MM.1S (cell line): Measurements from ENCODE around the gene TMEM108.

Experiments used
- DNase-seq: peaks from one replicate; pipeline ENCODE4 v3.0.0-alpha.2; 2015
- H2AFZ ChIP-seq: fragments of 300-600 bp; sonication (generic); 2 replicates; pipeline ENCODE4 v1.6.0; 2016; ENCODE audit warnings: antibody characterized with exemption, low read length
- H3F3A ChIP-seq: fragments of 300-600 bp; sonication (generic); 2 replicates; pipeline ENCODE4 v1.6.1; 2016; ENCODE audit warnings: mild to moderate bottlenecking, antibody characterized with exemption, low read length, moderate library complexity, mixed read lengths; ENCODE audit not compliant: insufficient read depth
- H3K27ac ChIP-seq: fragments of 300-600 bp; sonication (generic); 2 replicates; pipeline ENCODE4 v1.5.1; 2016; ENCODE audit warnings: mild to moderate bottlenecking, low read length
- H3K27me3 ChIP-seq: fragments of 300-600 bp; sonication (generic); replicated peaks from 2 replicates; pipeline ENCODE4 v1.6.0; 2016; ENCODE audit warnings: low read length; ENCODE audit not compliant: insufficient read depth
- H3K36me3 ChIP-seq: fragments of 300-600 bp; sonication (generic); replicated peaks from 2 replicates; pipeline ENCODE4 v1.6.1; 2016; ENCODE audit warnings: mild to moderate bottlenecking, low read length, mixed read lengths; ENCODE audit not compliant: insufficient read depth
- H3K4me1 ChIP-seq: fragments of 300-600 bp; sonication (generic); 2 replicates; pipeline ENCODE4 v1.6.1; 2016; ENCODE audit warnings: low read length, mixed read lengths
- H3K4me2 ChIP-seq: fragments of 300-600 bp; sonication (generic); 2 replicates; pipeline ENCODE4 v1.6.0; 2016; ENCODE audit warnings: low read depth, low read length
- H3K4me3 ChIP-seq: fragments of 300-600 bp; sonication (generic); 2 replicates; pipeline ENCODE4 v1.5.1; 2016; ENCODE audit warnings: low read length, mixed read lengths
- H3K79me2 ChIP-seq: fragments of 300-600 bp; sonication (generic); 2 replicates; pipeline ENCODE4 v1.6.1; 2016; ENCODE audit warnings: mixed run types, low read length, mixed read lengths
- H3K9ac ChIP-seq: fragments of 300-600 bp; sonication (generic); 2 replicates; pipeline ENCODE4 v1.6.1; 2016; ENCODE audit warnings: low read length, mixed read lengths
- H3K9me2 ChIP-seq: fragments of 300-600 bp; sonication (generic); replicated peaks from 2 replicates; pipeline ENCODE4 v1.6.1; 2016; ENCODE audit warnings: mild to moderate bottlenecking, low read length, mixed read lengths; ENCODE audit not compliant: insufficient read depth
- H3K9me3 ChIP-seq: fragments of 300-600 bp; sonication (generic); replicated peaks from 2 replicates; pipeline ENCODE4 v1.6.1; 2016; ENCODE audit warnings: mild to moderate bottlenecking, low read length, mixed read lengths; ENCODE audit not compliant: insufficient read depth
- H4K20me1 ChIP-seq: fragments of 300-600 bp; sonication (generic); 2 replicates; pipeline ENCODE4 v1.6.1; 2016; ENCODE audit warnings: mild to moderate bottlenecking, low read length, moderate library complexity, mixed read lengths; ENCODE audit not compliant: insufficient read depth
- EZH2 ChIP-seq: fragments of 300-600 bp; sonication (generic); optimal IDR thresholded peaks from 2 replicates; pipeline ENCODE3; 2017; ENCODE audit warnings: low read depth, mild to moderate bottlenecking, antibody characterized with exemption, low read length, mixed read lengths
- EZH2phosphoT487 ChIP-seq: fragments of 300-600 bp; sonication (generic); IDR thresholded peaks from 2 replicates; pipeline ENCODE4 v1.6.1; 2018; ENCODE audit warnings: antibody characterized with exemption, low read length
- TF ChIP-seq, protein P1 (sequence below): fragments of 300-600 bp; sonication (generic); IDR thresholded peaks from 2 replicates; pipeline ENCODE4 v1.5.1; 2016; ENCODE audit warnings: antibody characterized with exemption, low read length, mixed read lengths

The TMEM108 gene

DNA sequence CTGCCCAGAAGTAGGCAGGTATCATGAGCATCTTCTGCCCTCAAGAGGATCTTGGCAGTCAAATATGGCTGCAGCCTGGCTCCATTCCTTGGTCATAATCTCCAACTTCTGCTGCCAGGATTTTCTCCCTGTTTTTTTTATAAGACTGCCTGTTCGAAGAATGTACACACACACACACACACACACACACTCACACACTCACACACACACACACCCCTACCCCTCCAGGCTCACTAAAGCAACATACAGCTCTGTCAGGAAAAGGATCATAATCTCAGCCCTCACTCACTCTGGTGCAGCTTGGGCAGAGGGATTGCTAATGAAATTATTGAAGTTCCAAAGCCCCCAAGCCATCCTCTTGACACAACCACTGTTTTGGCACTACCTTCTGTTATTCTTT lies 232.4 kb downstream of the TMEM108 start:
- no peaks in the 10 kb centered on the region for H3K9me2 ChIP-seq
- no peak for DNase-seq

GRCh38 chr3:133271042-133271441 lies 232.9 kb downstream of the TMEM108 start:
- no peaks in the 10 kb centered on the region for H4K20me1 ChIP-seq
- H2AFZ ChIP-seq = no peak overlapping the region
- no peaks in the 10 kb centered on the region for H3K9me3 ChIP-seq
- H3K9me2 ChIP-seq = no peaks in the 10 kb centered on the region
- no peak overlapping the region for H3K27ac ChIP-seq
- H3K36me3 ChIP-seq = no peaks in the 10 kb centered on the region
- no peak overlapping the region for H3K4me3 ChIP-seq
- no peaks in the 10 kb centered on the region for H3F3A ChIP-seq
- no peak overlapping the region for H3K4me2 ChIP-seq
- H3K27me3 ChIP-seq = no peaks in the 10 kb centered on the region
- no peaks in the 10 kb centered on the region for H3K79me2 ChIP-seq
- TF ChIP-seq EZH2phosphoT487 (no peak), EZH2 (no peak)
- TF ChIP-seq, protein P1, sequence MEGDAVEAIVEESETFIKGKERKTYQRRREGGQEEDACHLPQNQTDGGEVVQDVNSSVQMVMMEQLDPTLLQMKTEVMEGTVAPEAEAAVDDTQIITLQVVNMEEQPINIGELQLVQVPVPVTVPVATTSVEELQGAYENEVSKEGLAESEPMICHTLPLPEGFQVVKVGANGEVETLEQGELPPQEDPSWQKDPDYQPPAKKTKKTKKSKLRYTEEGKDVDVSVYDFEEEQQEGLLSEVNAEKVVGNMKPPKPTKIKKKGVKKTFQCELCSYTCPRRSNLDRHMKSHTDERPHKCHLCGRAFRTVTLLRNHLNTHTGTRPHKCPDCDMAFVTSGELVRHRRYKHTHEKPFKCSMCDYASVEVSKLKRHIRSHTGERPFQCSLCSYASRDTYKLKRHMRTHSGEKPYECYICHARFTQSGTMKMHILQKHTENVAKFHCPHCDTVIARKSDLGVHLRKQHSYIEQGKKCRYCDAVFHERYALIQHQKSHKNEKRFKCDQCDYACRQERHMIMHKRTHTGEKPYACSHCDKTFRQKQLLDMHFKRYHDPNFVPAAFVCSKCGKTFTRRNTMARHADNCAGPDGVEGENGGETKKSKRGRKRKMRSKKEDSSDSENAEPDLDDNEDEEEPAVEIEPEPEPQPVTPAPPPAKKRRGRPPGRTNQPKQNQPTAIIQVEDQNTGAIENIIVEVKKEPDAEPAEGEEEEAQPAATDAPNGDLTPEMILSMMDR = no peak
- no peaks in the 10 kb centered on the region for H3K4me1 ChIP-seq
- no peak for DNase-seq
- H3K9ac ChIP-seq = no peak overlapping the region

More for the DNA sequence above, 232.4 kb downstream of the TMEM108 start:
- Histone ChIP-seq H2AFZ (no peak overlapping the region), H3K4me2 (no peak overlapping the region), H3K4me3 (no peak overlapping the region), H3F3A (no peaks in the 10 kb centered on the region), H3K9me3 (no peaks in the 10 kb centered on the region), H4K20me1 (no peaks in the 10 kb centered on the region), H3K36me3 (no peaks in the 10 kb centered on the region), H3K79me2 (no peaks in the 10 kb centered on the region), H3K4me1 (no peaks in the 10 kb centered on the region), H3K27me3 (no peaks in the 10 kb centered on the region), H3K27ac (no peak overlapping the region), H3K9ac (no peak overlapping the region)
- TF ChIP-seq EZH2 = no peak
- TF ChIP-seq, protein P1 = no peak
- no peak for TF ChIP-seq EZH2phosphoT487

DNA sequence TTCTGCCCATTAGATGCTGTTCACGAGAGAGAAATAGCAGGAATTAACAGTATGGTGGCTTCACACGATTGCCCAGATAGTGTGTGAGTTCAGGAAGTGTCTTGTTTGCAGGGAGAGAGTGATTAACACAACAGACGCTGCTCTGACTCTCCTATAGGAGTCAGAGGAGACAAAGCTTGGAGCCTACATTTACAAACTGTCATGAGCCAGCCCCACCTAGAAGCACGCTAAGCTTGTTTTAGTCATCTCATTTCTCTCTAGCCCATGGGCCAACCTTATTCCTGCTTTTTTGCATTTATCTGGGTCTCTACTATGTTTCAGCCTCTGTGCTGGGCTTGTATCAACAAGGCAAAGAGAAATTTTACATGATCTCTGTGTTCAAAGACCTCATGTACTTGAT lies 233.3 kb downstream of the TMEM108 start:
- no peak for DNase-seq
- no peak overlapping the region for H3K27ac ChIP-seq

More for the DNA sequence above, 233.3 kb downstream of the TMEM108 start:
- H4K20me1 ChIP-seq = no peaks in the 10 kb centered on the region
- H3F3A ChIP-seq = no peaks in the 10 kb centered on the region
- TF ChIP-seq, protein P1 = no peak
- TF ChIP-seq EZH2 (no peak), EZH2phosphoT487 (no peak)
- H3K27me3 ChIP-seq = no peaks in the 10 kb centered on the region
- H3K9me2 ChIP-seq = no peaks in the 10 kb centered on the region
- H3K4me1 ChIP-seq = no peaks in the 10 kb centered on the region
- no peak overlapping the region for H3K9ac ChIP-seq
- no peak overlapping the region for H2AFZ ChIP-seq
- H3K36me3 ChIP-seq = no peaks in the 10 kb centered on the region
- no peak overlapping the region for H3K4me2 ChIP-seq
- H3K79me2 ChIP-seq = no peaks in the 10 kb centered on the region
- no peaks in the 10 kb centered on the region for H3K9me3 ChIP-seq
- no peak overlapping the region for H3K4me3 ChIP-seq
